Activated effector memory CD4-positive, alpha-beta T cell treated with Interleukin-2 at 50 U/mL for 16 hours (primary cell): ENCODE data around the gene PRELID3B.
A peak's percentile ranks its signal among the peaks of the same experiment; 100 is the strongest.

Source experiments
- DNase-seq: peaks from one replicate; pipeline ENCODE4 v3.0.0-alpha.2; 2020

PRELID3B gene

GRCh38 chr20:59042151-59042795, at the start of gene PRELID3B:
Gene PRELID3B (minus strand): TSS chr20:59042786. CDS start chr20:59042730, 56 bp downstream.
- no peak for DNase-seq

GRCh38 chr20:59087829-59088433, 45.3 kb upstream of the PRELID3B start:
- DNase-seq = peak; percentile 69

DNA sequence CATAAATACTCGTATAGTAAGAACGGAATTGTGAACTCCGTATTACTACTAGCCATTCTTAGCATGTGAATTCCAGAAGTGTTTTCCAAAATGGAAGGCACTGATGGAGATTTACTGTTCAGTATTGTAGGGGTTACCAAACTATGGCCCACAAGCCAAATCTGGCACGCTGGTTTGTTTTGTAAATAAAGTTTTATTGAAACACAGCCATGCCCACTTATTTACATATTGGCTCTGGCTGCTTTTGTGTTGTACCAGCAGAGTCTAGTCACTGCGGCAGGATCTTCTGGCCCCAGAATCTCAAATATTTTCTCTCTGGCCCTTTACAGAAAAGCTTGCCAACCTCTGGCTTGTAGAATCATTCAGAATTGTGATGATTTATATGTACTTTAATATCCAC, 44.3 kb upstream of the PRELID3B start:
- no peak for DNase-seq

GRCh38 chr20:59084041-59084850, 41.7 kb upstream of the PRELID3B start:
- no peak for DNase-seq

DNA sequence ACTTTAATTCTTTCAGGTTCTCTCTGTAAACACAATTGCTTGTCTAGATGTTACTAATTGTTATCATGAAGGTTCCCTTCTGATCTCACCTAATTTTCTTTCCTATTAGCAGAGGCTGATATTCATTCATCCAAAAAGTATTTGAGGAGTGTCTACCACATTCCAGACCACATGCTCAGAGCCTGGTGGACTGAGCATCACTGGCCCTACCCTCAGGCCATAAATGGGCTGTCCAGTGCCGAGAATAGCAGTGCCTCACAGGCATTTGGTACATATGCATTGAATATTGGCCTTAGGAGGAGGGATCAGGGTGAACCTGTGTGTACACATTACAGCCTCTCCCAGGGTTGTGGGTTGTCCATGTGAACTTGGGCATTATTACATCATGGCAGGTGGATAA, 40.4 kb upstream of the PRELID3B start:
- no peak for DNase-seq

DNA sequence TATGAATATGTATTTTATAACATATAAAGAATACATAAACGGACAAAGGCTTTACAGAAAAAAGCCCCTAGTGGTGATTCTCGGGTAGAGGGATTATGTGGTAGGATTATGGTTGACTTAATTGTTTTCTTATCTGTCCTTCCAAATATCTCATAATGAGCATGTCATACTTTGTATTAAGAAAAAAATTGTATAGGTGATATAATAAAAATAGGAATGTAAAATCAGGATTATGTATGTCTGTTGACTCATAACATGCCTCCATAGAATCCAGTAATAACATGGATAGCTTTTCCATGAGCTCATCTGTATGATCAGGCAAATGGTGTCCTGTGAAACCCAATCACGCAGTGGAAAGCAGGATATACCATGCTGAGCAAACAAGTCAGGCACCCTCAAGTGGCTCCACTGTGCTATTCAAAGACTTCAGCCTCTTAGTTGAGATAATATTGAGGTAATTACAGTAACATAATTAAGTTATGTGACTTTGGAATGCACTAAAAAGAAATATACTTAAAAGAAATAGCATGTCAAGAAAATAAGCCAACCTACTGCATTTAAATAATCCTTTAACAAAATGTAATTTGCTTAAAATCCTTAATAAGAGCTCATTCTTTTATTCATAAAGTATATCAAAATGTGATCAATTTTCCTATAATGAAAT, 39.6 kb upstream of the PRELID3B start:
- no peak for DNase-seq

DNA sequence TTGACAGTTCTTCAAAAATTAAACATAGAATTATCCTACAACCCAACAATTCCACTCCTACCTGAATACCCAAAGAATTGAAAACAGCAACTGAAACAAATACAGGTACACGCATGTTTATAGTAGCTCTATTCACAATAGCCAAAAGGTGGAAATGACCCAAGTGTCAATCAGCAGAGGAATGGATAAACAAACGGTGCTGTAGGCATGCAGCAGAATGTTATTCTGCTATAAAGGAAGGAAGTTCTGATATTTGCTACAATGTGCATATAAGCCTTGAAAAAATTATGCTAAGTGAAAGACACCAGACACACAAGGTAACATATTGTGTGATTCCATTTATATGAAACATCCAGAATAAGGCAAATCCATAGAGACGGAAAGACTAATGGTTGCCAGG, 38.5 kb upstream of the PRELID3B start:
- no peak for DNase-seq

- no peak for DNase-seq
Observed at GRCh38 chr20:59078231-59078630, 35.6 kb upstream of the PRELID3B start.

GRCh38 chr20:59077705-59078104, 35.1 kb upstream of the PRELID3B start:
- no peak for DNase-seq

GRCh38 chr20:59075934-59076508, 33.4 kb upstream of the PRELID3B start:
- no peak for DNase-seq

DNA sequence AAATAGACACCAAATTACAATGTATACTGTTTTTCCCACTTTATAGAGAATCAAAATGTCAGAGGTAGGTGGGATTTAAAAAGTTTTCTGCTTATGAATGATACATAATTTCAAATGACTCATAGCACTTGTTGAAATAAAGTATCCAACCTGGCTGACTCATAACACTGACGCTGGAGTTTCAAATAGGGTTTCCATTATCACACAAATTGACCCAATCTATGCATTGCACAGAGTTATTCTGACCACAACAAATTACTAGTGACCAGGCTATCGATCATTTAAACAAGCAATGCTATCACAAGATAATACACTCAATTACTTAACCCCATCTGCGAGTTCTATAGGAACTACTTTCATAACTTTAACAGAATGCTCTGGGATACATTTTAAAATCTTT, 31.9 kb upstream of the PRELID3B start:
- no peak for DNase-seq

DNA sequence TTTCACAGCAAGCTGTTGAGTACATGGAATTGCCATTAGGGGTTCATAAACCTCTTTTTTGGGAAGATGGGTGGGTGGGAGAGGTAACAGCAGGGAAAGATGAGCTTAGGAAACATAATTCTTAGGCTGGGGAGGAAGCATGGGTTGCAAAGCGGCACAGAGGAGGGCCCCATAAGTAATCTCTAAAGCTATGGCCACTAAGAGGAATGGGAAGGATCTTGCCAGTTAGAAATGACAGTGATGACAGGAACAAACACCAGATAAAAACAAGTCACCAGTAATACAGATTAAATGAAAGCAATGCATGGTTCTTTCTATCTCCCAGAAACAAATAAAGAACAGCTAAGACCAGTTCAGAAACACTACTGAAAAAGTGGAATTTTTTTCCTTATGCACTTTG, 31.0 kb upstream of the PRELID3B start:
- no peak for DNase-seq

DNA sequence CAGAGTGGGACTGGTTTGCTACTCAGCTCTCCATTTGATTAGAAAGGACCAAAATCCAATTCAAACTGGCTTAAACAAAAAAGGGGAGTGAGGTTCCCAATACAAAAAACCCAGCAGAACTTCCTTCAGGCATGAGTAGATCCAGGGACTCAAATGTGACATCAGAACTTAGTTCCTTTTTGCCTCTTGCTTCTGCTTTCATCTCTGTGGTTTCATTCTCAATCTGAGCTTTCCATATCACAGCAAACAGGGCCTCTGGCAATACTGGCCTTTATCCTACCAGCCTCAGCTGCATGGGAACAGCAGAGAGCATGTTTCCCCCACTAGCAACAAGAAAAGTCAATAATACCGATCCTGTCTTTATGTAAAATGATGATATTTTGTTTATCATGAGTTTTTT, 28.6 kb upstream of the PRELID3B start:
- no peak for DNase-seq

DNA sequence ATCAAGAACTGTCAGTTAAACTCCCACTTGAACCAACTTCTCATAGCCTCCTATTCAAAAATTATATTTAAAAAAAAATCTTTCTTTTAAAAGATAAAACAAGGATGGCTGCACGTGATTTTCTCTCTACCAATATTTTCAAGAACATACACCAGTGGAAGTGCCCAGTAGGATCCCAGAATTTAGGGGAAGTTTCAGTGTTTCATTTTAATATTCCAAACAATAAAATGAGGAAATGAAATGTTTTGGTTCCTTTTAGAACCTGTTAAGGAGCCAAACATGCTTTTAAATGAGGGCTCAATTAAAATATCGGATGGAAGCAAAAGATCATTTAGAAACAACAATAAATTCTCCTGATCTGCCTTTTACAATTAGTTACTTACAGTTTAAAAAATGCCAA, 26.4 kb upstream of the PRELID3B start:
- DNase-seq = no peak

- DNase-seq = no peak
Observed at GRCh38 chr20:59068534-59068933, 25.9 kb upstream of the PRELID3B start.

DNA sequence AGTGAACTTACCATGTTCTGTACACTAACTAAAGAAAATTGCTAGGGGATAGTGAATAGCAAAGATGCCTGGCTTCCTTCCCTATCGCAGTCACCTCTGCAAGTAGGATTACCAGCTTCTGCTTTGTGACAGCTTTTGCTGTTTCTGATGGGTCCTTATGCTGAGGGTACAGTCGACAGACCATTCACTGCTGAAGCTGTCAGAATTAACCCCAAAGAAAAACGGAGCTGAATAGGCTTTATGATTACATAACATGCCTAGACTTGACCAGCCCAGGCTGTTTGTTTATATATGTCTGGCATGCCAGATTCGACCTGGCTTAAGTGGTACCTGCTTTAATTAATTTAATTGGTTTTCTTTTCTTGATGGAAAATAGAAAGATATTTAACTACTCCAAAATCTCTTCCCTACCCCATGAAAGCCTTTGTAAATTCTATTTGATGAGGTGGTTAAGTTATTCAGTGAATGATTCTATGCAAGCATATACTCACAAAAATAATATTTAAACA, 21.7 kb upstream of the PRELID3B start:
- no peak for DNase-seq

GRCh38 chr20:59063358-59064213, 21.0 kb upstream of the PRELID3B start:
- DNase-seq = no peak

DNA sequence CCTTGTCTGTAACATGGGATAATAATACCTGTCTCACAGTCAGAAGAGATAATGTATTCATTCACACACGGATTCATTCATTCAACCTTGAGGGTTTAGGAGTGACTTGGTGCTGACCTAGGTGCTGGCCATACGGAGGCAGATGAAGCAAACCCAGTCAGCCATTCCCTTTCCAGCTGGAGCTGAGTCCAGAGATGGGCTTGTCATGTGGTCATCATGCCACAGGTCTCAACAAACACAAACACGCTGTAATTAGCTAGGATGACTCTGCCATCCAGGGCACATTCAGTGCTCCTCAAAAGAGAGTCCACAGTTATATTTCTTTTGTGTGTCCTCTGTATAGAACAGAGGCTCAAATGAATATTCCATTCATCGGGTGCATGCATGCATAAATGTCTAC, 19.5 kb upstream of the PRELID3B start:
- DNase-seq = no peak

DNA sequence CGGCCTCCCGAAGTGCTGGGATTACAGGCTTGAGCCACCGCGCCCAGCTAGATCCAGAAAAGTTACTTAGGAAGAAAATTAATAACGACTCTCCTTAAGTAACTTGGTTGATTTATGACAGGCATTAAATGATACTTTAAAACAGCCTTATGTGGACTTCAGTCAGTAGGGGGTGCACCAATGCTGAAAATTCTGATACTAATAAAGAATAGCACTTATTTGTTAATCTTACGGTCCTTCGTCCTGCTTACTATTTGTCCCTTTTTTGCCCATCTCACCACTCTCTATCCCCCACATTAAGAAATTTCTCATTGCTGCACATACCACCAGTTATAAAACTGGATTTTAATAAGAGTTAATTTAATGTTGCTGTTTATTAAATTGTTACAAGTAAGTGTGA, 12.7 kb upstream of the PRELID3B start:
- DNase-seq = no peak

- DNase-seq = no peak
Observed at GRCh38 chr20:59051666-59052185, 9.1 kb upstream of the PRELID3B start.

DNA sequence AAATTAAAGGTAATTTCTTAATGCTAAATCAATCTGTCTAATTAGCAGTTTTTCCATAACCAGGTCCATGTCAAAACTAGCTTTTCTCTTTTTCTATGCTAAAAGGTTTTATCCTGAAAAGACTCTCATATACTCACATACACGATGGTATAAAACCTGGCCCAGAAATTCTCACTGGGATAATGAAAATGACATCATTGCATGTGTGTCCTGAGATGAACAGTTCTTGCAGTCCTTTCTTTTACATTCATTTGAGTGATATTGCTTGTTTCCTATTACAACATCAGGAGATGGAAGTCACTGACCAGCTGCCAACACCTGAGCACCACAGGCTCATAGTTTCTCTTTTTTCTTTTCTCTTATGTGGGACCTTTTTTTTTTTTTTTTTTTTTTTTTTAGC, 7.9 kb upstream of the PRELID3B start:
- no peak for DNase-seq

GRCh38 chr20:59048681-59049030, 6.1 kb upstream of the PRELID3B start:
- DNase-seq = no peak
